Stimulated activated CD4-positive, alpha-beta T cell treated with anti-CD3 and anti-CD28 coated beads, Interleukin-12 subunit alpha, Interleukin-12 subunit beta, amount 100 ng/mL, for 4 hours (primary cell): ENCODE data around the gene STARD13.

Source experiments
- DNase-seq: peaks from one replicate; pipeline ENCODE4 v3.0.0-alpha.2; 2020

Gene STARD13

GRCh38 chr13:33272531-33273124 lies 12.9 kb downstream of the STARD13 start:
- DNase-seq: no peak

- DNase-seq: no peak
These were observed 13.8 kb downstream of the STARD13 start for GRCh38 chr13:33271759-33272158.

- DNase-seq: no peak
These were observed 14.5 kb downstream of the STARD13 start for GRCh38 chr13:33270895-33271538.

- no peak for DNase-seq
These were observed 19.9 kb downstream of the STARD13 start for GRCh38 chr13:33265607-33266006.

- no peak for DNase-seq
These were observed 20.4 kb downstream of the STARD13 start for GRCh38 chr13:33265133-33265532.

- DNase-seq: no peak
These were observed 21.0 kb downstream of the STARD13 start for GRCh38 chr13:33264620-33264978.

- no peak for DNase-seq
These were observed 21.5 kb downstream of the STARD13 start for GRCh38 chr13:33263976-33264619.

- no peak for DNase-seq
These were observed 22.1 kb downstream of the STARD13 start for GRCh38 chr13:33263484-33263883.

- no peak for DNase-seq
These were observed 22.6 kb downstream of the STARD13 start for GRCh38 chr13:33262997-33263396.

GRCh38 chr13:33262594-33262993 lies 23.0 kb downstream of the STARD13 start:
- DNase-seq: no peak

- DNase-seq: no peak
These were observed 23.5 kb downstream of the STARD13 start for GRCh38 chr13:33262062-33262487.

GRCh38 chr13:33261387-33262061 lies 24.0 kb downstream of the STARD13 start:
- DNase-seq: no peak

- no peak for DNase-seq
These were observed 25.1 kb downstream of the STARD13 start for GRCh38 chr13:33260168-33261098.

GRCh38 chr13:33259296-33259695 lies 26.3 kb downstream of the STARD13 start:
- DNase-seq: no peak

GRCh38 chr13:33258808-33259193 lies 26.8 kb downstream of the STARD13 start:
- no peak for DNase-seq

GRCh38 chr13:33257841-33258807 lies 27.4 kb downstream of the STARD13 start:
- DNase-seq: no peak

- DNase-seq: no peak
These were observed 29.3 kb downstream of the STARD13 start for GRCh38 chr13:33256148-33256840.

- DNase-seq: no peak
These were observed 33.4 kb downstream of the STARD13 start for GRCh38 chr13:33252135-33252534.

- DNase-seq: no peak
These were observed 34.4 kb downstream of the STARD13 start for GRCh38 chr13:33251131-33251661.

GRCh38 chr13:33250609-33251008 lies 34.9 kb downstream of the STARD13 start:
- no peak for DNase-seq

- no peak for DNase-seq
These were observed 35.7 kb downstream of the STARD13 start for GRCh38 chr13:33249894-33250293.
